GM12864 (cell line): ENCODE measurements around the gene TFEC.
"Not testable (repeated sequence)": the region's sequence is repeated elsewhere in the genome, so short reads cannot be mapped to it uniquely, and the experiment has no call there.

Experiments used
- DNase-seq: peaks from one replicate; pipeline ENCODE4 v3.0.0-alpha.2; 2011; ENCODE audit warnings: low read depth
- H3K4me3 ChIP-seq: 2 replicates; pipeline ENCODE4 v1.5.1; 2011; ENCODE audit warnings: mild to moderate bottlenecking, low read depth, low read length, control low read depth
- TF ChIP-seq, protein P1 (sequence below): IDR thresholded peaks from 2 replicates; pipeline ENCODE4 v1.5.1; 2011; ENCODE audit warnings: low read depth, mild to moderate bottlenecking, moderate library complexity, low read length, control low read depth, inconsistent platforms; ENCODE audit errors: missing control alignments

The TFEC gene

DNA sequence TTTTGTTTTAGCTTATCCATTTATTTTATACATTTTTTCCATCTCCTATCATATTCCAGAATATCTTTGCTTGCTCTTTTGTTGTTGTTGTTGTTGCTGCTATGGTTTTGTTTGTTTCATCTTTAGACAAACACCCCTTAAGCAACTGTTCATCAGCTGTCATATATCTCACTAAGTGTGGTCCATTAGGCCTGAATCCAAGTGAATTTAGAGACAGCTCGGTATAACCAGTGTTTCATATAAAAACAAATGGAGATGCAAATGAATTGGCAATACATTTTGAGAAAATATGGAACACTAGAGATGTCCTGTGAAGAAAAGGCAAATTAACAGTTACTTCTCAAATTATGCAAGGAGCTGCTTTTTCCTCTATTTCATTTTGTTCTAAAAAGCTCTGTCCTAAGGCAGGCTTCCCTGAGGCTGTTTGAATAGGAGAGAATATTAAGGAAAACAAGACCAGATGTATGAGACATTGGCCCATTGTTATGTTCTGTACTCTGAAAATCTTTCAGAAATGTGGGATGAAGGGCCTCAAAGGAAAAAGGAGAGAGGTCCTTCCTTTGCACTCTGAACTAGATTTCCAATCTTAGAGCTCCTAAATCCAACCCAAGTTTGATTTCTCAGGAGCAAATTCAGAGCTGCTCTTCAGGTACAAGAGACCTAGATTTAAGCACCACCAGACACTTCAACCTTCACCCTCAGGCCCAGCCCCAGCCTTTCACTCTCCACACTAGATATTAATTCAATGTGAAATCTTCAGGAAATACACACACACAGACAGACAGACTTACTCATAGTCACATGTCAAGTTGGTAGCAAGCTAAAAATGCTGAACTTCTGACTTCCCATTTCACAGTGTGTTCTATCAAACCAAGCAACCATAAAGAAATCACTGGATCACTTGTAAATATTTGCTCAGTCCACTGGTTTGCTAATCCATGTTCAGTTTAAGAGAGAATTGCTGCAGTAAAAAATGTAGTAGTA is 5.4 kb downstream of the TFEC start:
- TF ChIP-seq, protein P1, sequence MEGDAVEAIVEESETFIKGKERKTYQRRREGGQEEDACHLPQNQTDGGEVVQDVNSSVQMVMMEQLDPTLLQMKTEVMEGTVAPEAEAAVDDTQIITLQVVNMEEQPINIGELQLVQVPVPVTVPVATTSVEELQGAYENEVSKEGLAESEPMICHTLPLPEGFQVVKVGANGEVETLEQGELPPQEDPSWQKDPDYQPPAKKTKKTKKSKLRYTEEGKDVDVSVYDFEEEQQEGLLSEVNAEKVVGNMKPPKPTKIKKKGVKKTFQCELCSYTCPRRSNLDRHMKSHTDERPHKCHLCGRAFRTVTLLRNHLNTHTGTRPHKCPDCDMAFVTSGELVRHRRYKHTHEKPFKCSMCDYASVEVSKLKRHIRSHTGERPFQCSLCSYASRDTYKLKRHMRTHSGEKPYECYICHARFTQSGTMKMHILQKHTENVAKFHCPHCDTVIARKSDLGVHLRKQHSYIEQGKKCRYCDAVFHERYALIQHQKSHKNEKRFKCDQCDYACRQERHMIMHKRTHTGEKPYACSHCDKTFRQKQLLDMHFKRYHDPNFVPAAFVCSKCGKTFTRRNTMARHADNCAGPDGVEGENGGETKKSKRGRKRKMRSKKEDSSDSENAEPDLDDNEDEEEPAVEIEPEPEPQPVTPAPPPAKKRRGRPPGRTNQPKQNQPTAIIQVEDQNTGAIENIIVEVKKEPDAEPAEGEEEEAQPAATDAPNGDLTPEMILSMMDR, result no peak
- DNase-seq, result no peak
- no peak overlapping the region for H3K4me3 ChIP-seq

DNA sequence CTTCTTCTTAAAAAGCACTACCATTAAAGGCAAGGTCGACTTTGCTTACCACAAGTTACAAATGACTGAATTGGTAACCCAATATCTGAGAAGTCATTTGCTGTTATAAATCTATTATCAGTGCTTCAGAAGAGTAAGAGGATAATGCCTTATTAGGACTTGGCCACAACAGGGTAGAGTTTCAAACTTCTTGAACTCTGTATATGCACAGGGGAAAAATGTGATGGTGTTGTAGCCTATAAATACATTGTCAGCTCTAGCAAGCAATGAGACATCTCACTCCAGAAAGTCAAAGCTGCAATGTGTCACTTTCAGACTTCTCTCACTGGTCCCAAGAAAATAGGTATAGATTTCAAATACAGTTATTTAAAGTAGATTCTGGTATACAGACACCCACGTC is 9.3 kb downstream of the TFEC start:
- no peak overlapping the region for H3K4me3 ChIP-seq
- TF ChIP-seq, protein P1, result no peak
- DNase-seq, result no peak

DNA sequence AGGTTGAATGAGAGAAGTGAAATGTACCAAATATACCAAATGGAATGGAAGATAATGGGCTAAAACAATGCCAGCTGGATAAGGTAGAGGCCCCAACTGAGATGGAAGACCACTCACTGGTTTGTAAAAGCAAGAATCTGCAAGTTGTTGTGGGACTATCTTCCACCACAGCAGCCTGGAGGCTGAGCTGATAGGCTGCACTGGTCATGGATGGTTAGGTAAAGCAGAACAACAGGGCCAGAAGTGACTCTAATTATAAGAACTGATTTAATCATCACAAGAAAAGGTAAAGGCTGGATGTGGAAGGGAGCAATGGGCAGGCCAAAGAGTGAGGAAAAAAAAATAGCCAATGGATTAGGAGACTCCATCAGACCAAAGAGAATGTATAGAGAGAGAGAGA is 11.8 kb downstream of the TFEC start:
- TF ChIP-seq, protein P1, result no peak
- DNase-seq, result no peak
- no peak overlapping the region for H3K4me3 ChIP-seq

DNA sequence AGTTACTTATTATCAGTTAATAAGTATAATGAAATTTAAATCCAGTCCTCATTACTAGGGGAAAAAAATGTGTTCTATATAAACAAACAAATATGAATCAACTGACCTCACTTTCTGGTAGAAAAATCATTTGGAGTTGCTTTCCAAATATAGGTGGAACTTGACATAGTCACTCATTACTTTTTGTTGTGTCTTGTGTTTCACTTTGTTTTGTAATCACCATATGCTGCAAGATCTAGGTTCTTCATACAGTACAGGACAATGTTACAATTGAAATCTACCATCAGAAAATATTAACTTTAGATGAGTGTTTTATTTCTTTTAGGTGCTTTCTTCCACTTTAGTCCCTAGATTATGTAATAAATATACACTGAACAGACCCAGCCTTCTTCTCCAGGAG is 16.9 kb downstream of the TFEC start:
- TF ChIP-seq, protein P1, result no peak
- no peak for DNase-seq

DNA sequence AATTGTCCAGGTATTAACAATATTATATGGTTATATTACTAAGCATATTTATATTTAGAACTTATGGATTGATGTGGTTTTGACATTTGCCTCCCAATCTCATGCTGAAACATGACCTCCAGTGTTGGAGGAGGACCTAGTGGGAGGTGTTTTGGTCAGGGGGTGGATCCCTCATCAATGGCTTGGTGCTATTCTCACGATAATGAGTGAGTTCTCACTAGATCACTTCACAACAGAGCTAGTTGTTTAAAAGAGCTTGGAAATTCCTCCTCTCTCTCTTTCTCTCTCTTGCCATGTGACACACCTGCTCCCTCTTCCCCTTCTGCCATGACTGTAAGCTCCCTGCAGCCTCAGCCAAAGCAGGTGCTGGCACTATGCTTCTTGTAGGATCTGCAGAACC is 19.0 kb downstream of the TFEC start:
- TF ChIP-seq, protein P1, result no peak
- H3K4me3 ChIP-seq, result no peak overlapping the region
- DNase-seq, result no peak

More for the DNA sequence above, 16.9 kb downstream of the TFEC start:
- H3K4me3 ChIP-seq, result no peak overlapping the region

DNA sequence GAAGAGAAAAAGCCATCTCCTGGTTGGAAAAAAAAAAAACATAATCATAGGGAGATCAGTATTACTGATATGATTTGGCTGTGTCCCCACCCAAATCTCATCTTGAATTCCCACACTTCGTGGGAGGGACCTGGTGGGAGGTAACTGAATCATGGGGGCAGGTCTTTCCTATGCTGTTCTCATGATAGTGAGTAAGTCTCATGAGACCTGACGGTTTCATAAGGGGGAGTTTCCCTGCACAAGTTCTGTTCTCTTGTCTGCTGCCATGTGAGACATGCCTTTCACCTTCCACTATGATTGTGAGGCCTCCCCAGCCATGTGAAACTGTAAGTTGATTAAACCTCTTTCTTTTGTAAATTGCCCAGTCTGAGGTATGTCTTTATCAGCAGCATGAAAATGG is 25.8 kb downstream of the TFEC start:
- not testable (repeated sequence) for H3K4me3 ChIP-seq, DNase-seq

DNA sequence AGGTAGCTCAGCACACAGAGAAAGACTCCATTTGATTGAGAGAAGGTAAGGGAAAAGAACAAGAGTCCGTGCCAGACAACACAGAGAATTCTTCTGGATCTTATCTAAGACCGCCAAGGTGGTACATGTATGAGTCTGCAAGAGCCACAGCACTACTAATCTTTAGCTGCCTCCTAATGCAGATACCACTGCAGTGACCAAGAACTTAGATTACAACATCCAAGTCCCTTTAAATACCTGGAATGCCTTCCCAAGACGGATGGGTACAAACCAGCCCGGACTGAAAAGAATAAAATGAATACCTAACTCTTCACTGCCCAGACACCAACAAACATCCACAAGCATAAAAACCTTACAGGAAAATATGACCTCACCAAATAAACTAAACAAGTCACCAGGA is 33.3 kb downstream of the TFEC start:
- H3K4me3 ChIP-seq, result no peak overlapping the region
- TF ChIP-seq, protein P1, result no peak
- DNase-seq, result no peak
